BE2C (cell line): Measurements from ENCODE around the gene TMEM132D.

ENCODE experiments used
- DNase-seq: peaks from one replicate; pipeline ENCODE4 v3.0.0-alpha.2; 2020
- H3K27me3 ChIP-seq: fragments of 250-450 bp; sonication (Bioruptor Pico); 2 replicates; pipeline ENCODE4 v1.5.1; 2020; ENCODE audit warnings: mild to moderate bottlenecking
- H3K36me3 ChIP-seq: fragments of 250-450 bp; sonication (Bioruptor Pico); 2 replicates; pipeline ENCODE4 v1.5.1; 2020; ENCODE audit warnings: mild to moderate bottlenecking
- H3K4me1 ChIP-seq: fragments of 250-450 bp; sonication (Bioruptor Pico); 2 replicates; pipeline ENCODE4 v1.5.1; 2020
- H3K4me3 ChIP-seq: 2 replicates; pipeline ENCODE4 v1.5.1; 2011; ENCODE audit warnings: low read depth, low read length
- H3K9me3 ChIP-seq: fragments of 250-450 bp; sonication (Bioruptor Pico); 2 replicates; pipeline ENCODE4 v1.5.1; 2020
- TF ChIP-seq, protein P1 (sequence below): IDR thresholded peaks from 2 replicates; pipeline ENCODE4 v1.5.1; 2012; ENCODE audit warnings: mild to moderate bottlenecking, low read depth, low read length

The TMEM132D gene

GRCh38 chr12:129673806-129674205 lies 230.0 kb downstream of the TMEM132D start:
- Histone ChIP-seq H3K4me3 (no peak overlapping the region), H3K27me3 (no peaks in the 10 kb centered on the region), H3K4me1 (no peaks in the 10 kb centered on the region), H3K36me3 (no peaks in the 10 kb centered on the region), H3K9me3 (no peaks in the 10 kb centered on the region; the same call in 1 of the 2 replicates)
- DNase-seq = no peak
- TF ChIP-seq, protein P1, sequence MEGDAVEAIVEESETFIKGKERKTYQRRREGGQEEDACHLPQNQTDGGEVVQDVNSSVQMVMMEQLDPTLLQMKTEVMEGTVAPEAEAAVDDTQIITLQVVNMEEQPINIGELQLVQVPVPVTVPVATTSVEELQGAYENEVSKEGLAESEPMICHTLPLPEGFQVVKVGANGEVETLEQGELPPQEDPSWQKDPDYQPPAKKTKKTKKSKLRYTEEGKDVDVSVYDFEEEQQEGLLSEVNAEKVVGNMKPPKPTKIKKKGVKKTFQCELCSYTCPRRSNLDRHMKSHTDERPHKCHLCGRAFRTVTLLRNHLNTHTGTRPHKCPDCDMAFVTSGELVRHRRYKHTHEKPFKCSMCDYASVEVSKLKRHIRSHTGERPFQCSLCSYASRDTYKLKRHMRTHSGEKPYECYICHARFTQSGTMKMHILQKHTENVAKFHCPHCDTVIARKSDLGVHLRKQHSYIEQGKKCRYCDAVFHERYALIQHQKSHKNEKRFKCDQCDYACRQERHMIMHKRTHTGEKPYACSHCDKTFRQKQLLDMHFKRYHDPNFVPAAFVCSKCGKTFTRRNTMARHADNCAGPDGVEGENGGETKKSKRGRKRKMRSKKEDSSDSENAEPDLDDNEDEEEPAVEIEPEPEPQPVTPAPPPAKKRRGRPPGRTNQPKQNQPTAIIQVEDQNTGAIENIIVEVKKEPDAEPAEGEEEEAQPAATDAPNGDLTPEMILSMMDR = no peak

DNA sequence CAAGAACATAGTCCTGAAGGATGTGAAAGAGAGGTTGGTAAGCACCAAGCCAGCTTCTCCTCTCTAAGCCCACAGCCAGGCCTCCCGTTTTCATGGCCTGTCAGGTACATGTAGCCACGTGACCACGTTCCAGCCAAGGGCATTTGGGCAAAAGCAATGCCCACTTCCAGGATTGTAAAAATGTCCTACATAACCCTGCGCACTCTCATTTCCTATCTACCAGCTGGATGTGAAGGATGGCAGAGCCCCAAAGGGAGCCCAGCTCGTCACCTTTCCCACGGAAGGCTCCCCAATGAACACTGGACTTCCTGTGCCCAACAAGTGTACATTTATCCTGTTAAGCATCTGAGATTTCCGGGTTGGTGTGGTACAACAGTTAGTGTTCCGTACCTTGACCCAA lies 231.7 kb downstream of the TMEM132D start:
- Histone ChIP-seq H3K27me3 (no peaks in the 10 kb centered on the region), H3K36me3 (no peaks in the 10 kb centered on the region), H3K9me3 (no peaks in the 10 kb centered on the region; the same call in 1 of the 2 replicates), H3K4me3 (no peak overlapping the region), H3K4me1 (no peaks in the 10 kb centered on the region)
- TF ChIP-seq, protein P1 = no peak
- no peak for DNase-seq

GRCh38 chr12:129670256-129670920 lies 233.4 kb downstream of the TMEM132D start:
- DNase-seq = no peak
- Histone ChIP-seq H3K4me1 (no peaks in the 10 kb centered on the region), H3K27me3 (no peaks in the 10 kb centered on the region), H3K9me3 (no peaks in the 10 kb centered on the region; the same call in 1 of the 2 replicates), H3K4me3 (no peak overlapping the region), H3K36me3 (no peaks in the 10 kb centered on the region)
- TF ChIP-seq, protein P1 = no peak

GRCh38 chr12:129665414-129665813 lies 238.4 kb downstream of the TMEM132D start:
- H3K4me1 ChIP-seq = no peaks in the 10 kb centered on the region
- no peaks in the 10 kb centered on the region for H3K36me3 ChIP-seq
- no peaks in the 10 kb centered on the region for H3K9me3 ChIP-seq
- no peaks in the 10 kb centered on the region for H3K27me3 ChIP-seq
- H3K4me3 ChIP-seq = no peak overlapping the region
- no peak for DNase-seq
- TF ChIP-seq, protein P1 = no peak

- DNase-seq = no peak
- H3K9me3 ChIP-seq = no peaks in the 10 kb centered on the region; the same call in none of the 2 replicates
- H3K4me1 ChIP-seq = no peaks in the 10 kb centered on the region
- H3K4me3 ChIP-seq = no peak overlapping the region
- TF ChIP-seq, protein P1 = no peak
- no peaks in the 10 kb centered on the region for H3K36me3 ChIP-seq
- H3K27me3 ChIP-seq = no peaks in the 10 kb centered on the region
Measured at GRCh38 chr12:129662234-129662633, 241.6 kb downstream of the TMEM132D start.

DNA sequence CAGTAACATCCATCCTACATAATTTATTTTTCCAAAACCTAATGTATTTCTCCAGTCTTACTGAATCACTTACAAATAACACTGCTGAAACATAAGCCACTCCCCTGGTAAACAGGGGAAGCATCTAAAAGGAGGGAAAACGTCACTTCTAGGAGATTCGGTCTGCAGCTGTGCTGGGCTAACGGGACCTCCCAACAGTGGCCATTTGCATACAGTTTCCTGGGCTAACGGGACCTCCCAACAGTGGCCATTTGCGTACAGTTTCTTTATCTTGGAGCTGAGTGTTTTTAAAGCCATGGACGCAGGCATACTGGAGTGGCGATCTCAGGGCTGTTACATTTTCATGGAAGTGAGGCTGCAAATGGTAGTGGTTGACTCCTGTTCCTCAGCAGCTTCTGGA lies 242.9 kb downstream of the TMEM132D start:
- Histone ChIP-seq H3K4me3 (no peak overlapping the region), H3K27me3 (no peaks in the 10 kb centered on the region), H3K9me3 (no peaks in the 10 kb centered on the region; the same call in none of the 2 replicates), H3K36me3 (no peaks in the 10 kb centered on the region), H3K4me1 (no peaks in the 10 kb centered on the region)
- TF ChIP-seq, protein P1 = no peak
- no peak for DNase-seq
